Measurements from ENCODE around the gene GUK1.

The GUK1 gene

GRCh38 chr1:228152097-228152917 is 12.2 kb downstream of the GUK1 start:
- DNase-seq: no peak

GRCh38 chr1:228152918-228153258 is 12.8 kb downstream of the GUK1 start:
- no peak for DNase-seq

GRCh38 chr1:228154021-228154669 is 14.1 kb downstream of the GUK1 start:
- DNase-seq: no peak

GRCh38 chr1:228154670-228155571 is 14.8 kb downstream of the GUK1 start:
- no peak for DNase-seq

GRCh38 chr1:228155596-228156514 is 15.8 kb downstream of the GUK1 start:
- no peak for DNase-seq

GRCh38 chr1:228156515-228156881 is 16.4 kb downstream of the GUK1 start:
- no peak for DNase-seq

- DNase-seq: no peak
These were observed 17.1 kb downstream of the GUK1 start for GRCh38 chr1:228156941-228157728.

- no peak for DNase-seq
These were observed 17.6 kb downstream of the GUK1 start for GRCh38 chr1:228157729-228158126.

GRCh38 chr1:228158151-228159007 is 18.3 kb downstream of the GUK1 start:
- DNase-seq: no peak

GRCh38 chr1:228159008-228159665 is 19.1 kb downstream of the GUK1 start:
- no peak for DNase-seq

GRCh38 chr1:228160201-228160761 is 20.2 kb downstream of the GUK1 start:
- no peak for DNase-seq

GRCh38 chr1:228161362-228161761 is 21.3 kb downstream of the GUK1 start:
- DNase-seq: no peak

- DNase-seq: no peak
These were observed 21.8 kb downstream of the GUK1 start for GRCh38 chr1:228161866-228162265.

GRCh38 chr1:228162286-228163006 is 22.4 kb downstream of the GUK1 start:
- no peak for DNase-seq

- no peak for DNase-seq
These were observed 23.1 kb downstream of the GUK1 start for GRCh38 chr1:228163007-228163753.

- no peak for DNase-seq
These were observed 23.9 kb downstream of the GUK1 start for GRCh38 chr1:228163776-228164519.

GRCh38 chr1:228164561-228165371 is 24.7 kb downstream of the GUK1 start:
- no peak for DNase-seq

Measured in activated CD4-positive, CD25-positive, alpha-beta regulatory T cell treated with anti-CD3 and anti-CD28 coated beads, Interleukin-2, amount 50 U/mL, for 72 hours (primary cell).